Measurements from ENCODE around the gene SHROOM4.

Gene SHROOM4

DNA sequence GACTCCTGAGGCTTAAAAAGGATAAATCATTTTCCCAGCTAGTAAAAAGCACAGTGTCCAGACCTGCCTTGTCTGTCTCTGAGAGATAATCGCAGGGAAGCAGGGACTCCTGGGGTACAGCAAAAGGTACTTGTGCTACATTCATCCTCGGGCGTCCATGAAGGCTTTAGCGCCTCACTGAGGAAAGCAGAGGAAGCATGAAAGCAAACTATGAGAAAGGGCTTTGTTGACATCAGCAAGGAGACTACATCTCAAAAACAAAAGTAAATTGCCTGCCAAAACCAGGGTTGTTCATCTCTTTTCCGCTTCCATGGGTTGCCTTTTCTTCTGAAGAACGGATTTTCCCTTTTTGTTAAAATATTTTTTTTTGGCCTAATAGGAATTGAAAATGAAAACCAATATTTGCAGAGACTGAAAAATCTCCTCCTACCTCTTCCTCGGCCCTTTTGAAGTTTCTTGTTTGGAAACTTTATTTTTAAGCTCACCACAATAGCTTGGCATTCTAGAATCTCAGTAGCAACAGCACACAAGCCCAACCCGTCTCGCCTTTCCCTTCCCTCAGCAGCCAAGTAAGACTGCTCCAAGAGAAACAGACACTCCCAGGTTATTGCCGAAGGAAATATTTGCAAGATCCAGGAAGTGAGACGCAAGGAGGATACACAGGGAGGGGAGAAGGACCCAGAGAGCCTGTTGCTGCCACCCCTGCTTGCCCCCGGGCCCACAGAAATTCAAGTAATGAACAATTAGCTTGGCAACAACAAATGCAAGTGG lies 195.0 kb downstream of the SHROOM4 start:
- peak; percentile 35 for DNase-seq (ENCODE audit: low spot score)

GRCh38 chrX:50617183-50617582 lies 196.8 kb downstream of the SHROOM4 start:
- DNase-seq (ENCODE audit: low spot score), result no peak

GRCh38 chrX:50615570-50616158 lies 198.3 kb downstream of the SHROOM4 start:
- no peak for DNase-seq (ENCODE audit: low spot score)

DNA sequence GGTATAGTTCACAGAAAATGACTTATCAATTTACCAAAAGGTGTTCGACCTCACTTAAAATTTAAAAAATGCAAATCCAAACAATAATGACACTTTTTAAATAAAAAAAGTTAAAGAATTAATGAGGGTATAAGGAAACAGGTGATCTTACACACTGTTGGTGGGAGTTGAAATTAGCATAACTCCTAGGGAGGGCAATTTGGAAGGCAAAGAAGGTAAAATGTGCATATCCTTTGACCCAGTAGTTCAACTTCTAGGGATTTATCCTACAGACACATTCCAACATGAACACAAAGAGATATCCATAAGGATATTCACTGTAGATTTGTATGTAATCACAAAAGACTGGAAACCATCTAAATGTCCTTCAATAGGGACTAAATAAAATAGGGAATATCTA lies 199.5 kb downstream of the SHROOM4 start:
- DNase-seq (ENCODE audit: low spot score), result no peak

DNA sequence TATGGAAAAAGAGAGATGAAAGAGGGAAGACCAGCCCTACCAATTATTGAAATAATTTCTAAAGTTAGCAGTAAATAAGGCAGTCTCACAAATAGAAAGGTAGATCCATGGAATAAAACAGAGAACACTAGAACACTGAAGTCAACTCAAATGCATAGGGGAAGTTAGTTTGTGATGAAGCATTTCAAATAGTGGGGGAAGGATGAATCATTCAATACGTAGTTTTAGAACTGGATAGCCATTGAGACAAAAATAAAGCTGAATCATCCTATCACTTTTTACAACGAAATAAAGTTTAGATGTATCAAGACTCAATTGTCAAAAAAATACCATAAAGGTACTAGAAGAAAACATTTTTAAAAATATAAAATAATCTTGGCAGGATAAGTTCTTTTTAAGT lies 200.1 kb downstream of the SHROOM4 start:
- no peak for DNase-seq (ENCODE audit: low spot score)

- peak; percentile 7 for DNase-seq (ENCODE audit: low spot score)
Observed at GRCh38 chrX:50609796-50610195, 204.2 kb downstream of the SHROOM4 start.

- DNase-seq (ENCODE audit: low spot score), result no peak
Observed at GRCh38 chrX:50606300-50606950, 207.6 kb downstream of the SHROOM4 start.

- DNase-seq (ENCODE audit: low spot score), result no peak
Observed at GRCh38 chrX:50596056-50596455, 217.9 kb downstream of the SHROOM4 start.

DNA sequence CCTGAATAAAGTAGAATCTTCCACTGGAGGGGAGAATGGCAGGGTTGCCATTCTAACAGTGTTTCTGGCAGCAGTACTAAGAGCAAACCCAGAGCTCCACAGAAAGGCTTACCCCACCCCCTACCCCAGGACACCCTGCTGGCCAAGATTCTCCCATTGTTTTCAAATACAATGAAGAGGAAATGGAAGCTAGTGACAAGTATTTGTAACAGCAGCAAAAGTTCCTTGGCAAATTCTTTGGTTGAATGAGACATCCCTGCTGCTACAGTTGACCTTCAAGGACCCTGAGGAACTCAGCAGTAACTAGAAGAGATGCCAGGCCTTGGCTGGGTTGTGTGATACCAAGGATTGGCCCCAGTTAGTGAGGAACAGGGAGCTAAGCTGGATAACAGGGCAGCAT lies 219.2 kb downstream of the SHROOM4 start:
- DNase-seq (ENCODE audit: low spot score), result no peak

- DNase-seq (ENCODE audit: low spot score), result no peak
Observed at GRCh38 chrX:50586980-50587379, 227.0 kb downstream of the SHROOM4 start.

DNA sequence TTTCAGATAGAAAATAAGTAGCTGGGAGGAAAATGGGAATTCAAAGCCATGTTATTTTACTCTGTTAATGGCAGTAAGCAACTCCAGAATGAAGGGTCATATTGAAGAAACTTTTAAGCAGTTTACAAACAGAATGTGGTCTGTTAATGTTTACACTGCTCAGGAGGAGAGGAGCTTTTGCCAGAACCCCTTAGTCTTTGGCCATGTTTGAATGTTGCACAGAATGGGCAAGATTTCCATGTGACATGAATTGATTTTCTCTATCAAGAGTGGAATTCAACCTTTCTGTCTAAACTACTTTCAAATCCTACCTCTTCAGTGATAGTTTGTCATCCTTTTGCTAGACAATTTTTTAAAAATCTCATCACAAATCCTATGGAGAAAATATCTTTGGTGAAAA lies 227.6 kb downstream of the SHROOM4 start:
- no peak for DNase-seq (ENCODE audit: low spot score)

GRCh38 chrX:50581405-50581804 lies 232.6 kb downstream of the SHROOM4 start:
- no peak for DNase-seq (ENCODE audit: low spot score)

DNA sequence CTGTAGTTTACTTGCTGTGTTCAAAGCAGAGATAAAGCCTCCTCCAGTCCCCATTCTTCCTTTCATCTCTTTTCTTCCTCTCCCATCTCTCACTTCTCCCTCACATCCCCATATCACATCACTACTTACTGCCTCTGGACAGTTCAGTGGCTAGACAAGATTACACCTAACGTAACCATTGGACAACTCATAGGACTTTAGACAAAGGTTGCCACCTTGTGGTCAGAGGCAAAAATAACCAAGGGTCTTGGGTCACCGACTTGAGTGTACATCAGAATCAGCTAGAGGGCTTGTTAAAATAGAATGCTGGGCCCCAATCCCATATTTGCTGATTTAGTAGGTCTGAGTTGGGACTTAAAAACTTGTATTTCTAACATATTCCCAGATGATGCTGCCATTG lies 234.0 kb downstream of the SHROOM4 start:
- DNase-seq (ENCODE audit: low spot score), result peak; percentile 45

- no peak for DNase-seq (ENCODE audit: low spot score)
Observed at GRCh38 chrX:50577326-50577725, 236.7 kb downstream of the SHROOM4 start.

DNA sequence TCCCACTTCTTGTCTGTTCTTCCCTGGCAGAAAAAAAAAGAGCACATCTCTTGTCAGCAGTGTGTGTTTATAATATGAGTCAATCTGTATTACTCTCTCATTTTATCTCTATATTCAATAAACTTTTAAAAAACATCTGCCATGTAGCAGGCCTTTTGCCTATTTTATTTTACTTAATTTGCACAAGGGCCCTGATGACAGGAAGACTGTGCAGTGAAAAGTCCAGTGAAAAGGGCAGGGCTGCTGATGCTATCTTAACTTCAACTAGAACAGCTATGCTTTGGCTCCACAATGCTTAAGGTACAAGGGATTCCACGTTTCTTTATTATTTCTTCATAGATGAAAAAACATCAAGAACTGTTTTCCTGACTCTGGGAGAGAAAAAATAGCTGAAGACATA lies 246.4 kb downstream of the SHROOM4 start:
- no peak for DNase-seq (ENCODE audit: low spot score)

DNA sequence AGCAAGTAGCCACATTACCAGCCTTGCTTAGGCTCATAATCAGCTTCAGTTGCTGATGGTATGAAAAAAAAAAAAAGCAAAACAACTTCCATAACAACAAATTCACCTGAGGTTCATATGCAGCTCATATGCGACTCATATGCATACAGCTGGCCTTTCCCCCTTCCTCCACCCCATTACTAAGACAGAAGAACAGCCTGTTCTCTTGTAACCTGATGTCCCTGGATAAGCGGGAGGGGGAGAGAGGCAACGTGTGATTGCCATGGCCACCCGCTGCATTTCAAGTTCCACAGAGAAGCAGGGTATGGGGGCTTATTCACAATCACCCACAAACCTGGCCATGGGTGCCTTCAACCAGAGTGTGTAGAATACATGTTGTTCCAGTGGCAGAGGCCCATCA lies 248.3 kb downstream of the SHROOM4 start:
- DNase-seq (ENCODE audit: low spot score), result no peak

Data from GM03348 (cell line).